Activated naive CD4-positive, alpha-beta T cell treated with anti-CD3 and anti-CD28 coated beads, Interleukin-2, amount 10 ng/mL, durations not matched to agents 7 days and 5 days (primary cell): ENCODE results near the gene MCTP1.

Source experiments
- CTCF ChIA-PET: fragments of 350-600 bp; sonication (Branson Sonifier 250); formaldehyde crosslinking; loops from one replicate; lab custom pipeline; 2021; ENCODE audit warnings: antibody characterized with exemption; lab: Charles Lee
- DNase-seq: peaks from one replicate; pipeline ENCODE4 v3.0.0-alpha.2; 2020
- H3K27ac Mint-ChIP-seq: one replicate; pipeline ENCODE4 v1.8.0; 2021; ENCODE audit warnings: mild to moderate bottlenecking, moderate library complexity, mixed read lengths
- H3K27me3 Mint-ChIP-seq: one replicate; pipeline ENCODE4 v1.8.0; 2021; ENCODE audit warnings: mild to moderate bottlenecking, mixed read lengths
- H3K36me3 Mint-ChIP-seq: one replicate; pipeline ENCODE4 v1.8.0; 2021; ENCODE audit warnings: mixed read lengths
- H3K4me1 Mint-ChIP-seq: one replicate; pipeline ENCODE4 v1.8.0; 2021; ENCODE audit warnings: mixed read lengths
- H3K4me3 Mint-ChIP-seq: one replicate; pipeline ENCODE4 v1.8.0; 2021; ENCODE audit warnings: mild to moderate bottlenecking, moderate library complexity, mixed read lengths
- H3K9me3 Mint-ChIP-seq: one replicate; pipeline ENCODE4 v1.8.0; 2021; ENCODE audit warnings: mixed read lengths

MCTP1 gene

GRCh38 chr5:94793113-94793815 lies 491.6 kb downstream of the MCTP1 start:
- Mint-ChIP-seq H3K36me3 (peaks cover 5% of the 10 kb centered on the region), H3K27me3 (no peaks in the 10 kb centered on the region), H3K4me3 (no peak overlapping the region), H3K9me3 (peaks cover 2% of the 10 kb centered on the region), H3K27ac (peak overlapping the region; percentile 97), H3K4me1 (peaks cover 46% of the 10 kb centered on the region)
- CTCF ChIA-PET = interaction anchor here (0.8 to 1.2 kb wide), 2 partner anchors 12 to 56 kb away, joined by 3 read pairs; no protein-coding TSS in a partner anchor
- DNase-seq = peak; percentile 37

GRCh38 chr5:94791829-94792228 lies 493.1 kb downstream of the MCTP1 start:
- CTCF ChIA-PET = interaction anchor here (1.2 kb wide), 1 partner anchor 13 kb away, joined by 3 read pairs; no protein-coding TSS in a partner anchor
- H3K9me3 Mint-ChIP-seq = peaks cover 2% of the 10 kb centered on the region
- H3K27ac Mint-ChIP-seq = no peak overlapping the region
- H3K4me1 Mint-ChIP-seq = peaks cover 46% of the 10 kb centered on the region
- H3K36me3 Mint-ChIP-seq = peaks cover 5% of the 10 kb centered on the region
- no peak for DNase-seq
- no peak overlapping the region for H3K4me3 Mint-ChIP-seq
- no peaks in the 10 kb centered on the region for H3K27me3 Mint-ChIP-seq

- H3K9me3 Mint-ChIP-seq = no peaks in the 10 kb centered on the region
- H3K27me3 Mint-ChIP-seq = no peaks in the 10 kb centered on the region
- no peak for DNase-seq
- peaks cover 17% of the 10 kb centered on the region for H3K4me1 Mint-ChIP-seq
- H3K36me3 Mint-ChIP-seq = peaks cover 5% of the 10 kb centered on the region
- no peak overlapping the region for H3K4me3 Mint-ChIP-seq
- H3K27ac Mint-ChIP-seq = no peak overlapping the region
- CTCF ChIA-PET = no interaction called here
Observed at GRCh38 chr5:94788527-94788926, 496.4 kb downstream of the MCTP1 start.

- Mint-ChIP-seq H3K4me3 (no peak overlapping the region), H3K36me3 (no peaks in the 10 kb centered on the region), H3K27me3 (no peaks in the 10 kb centered on the region), H3K9me3 (no peaks in the 10 kb centered on the region), H3K27ac (no peak overlapping the region), H3K4me1 (no peaks in the 10 kb centered on the region)
- no peak for DNase-seq
- CTCF ChIA-PET = interaction anchor here (1.6 kb wide), 1 partner anchor 66 kb away, joined by 3 read pairs; no protein-coding TSS in a partner anchor
Observed at GRCh38 chr5:94784536-94785505, 500.1 kb downstream of the MCTP1 start.

GRCh38 chr5:94782383-94782782 lies 502.5 kb downstream of the MCTP1 start:
- CTCF ChIA-PET = interaction anchor here (1.2 kb wide), 1 partner anchor 18 kb away, joined by 3 read pairs; no protein-coding TSS in a partner anchor
- Mint-ChIP-seq H3K4me3 (no peak overlapping the region), H3K36me3 (no peaks in the 10 kb centered on the region), H3K9me3 (no peaks in the 10 kb centered on the region), H3K4me1 (no peaks in the 10 kb centered on the region), H3K27me3 (peaks cover 16% of the 10 kb centered on the region), H3K27ac (no peak overlapping the region)
- DNase-seq = no peak

DNA sequence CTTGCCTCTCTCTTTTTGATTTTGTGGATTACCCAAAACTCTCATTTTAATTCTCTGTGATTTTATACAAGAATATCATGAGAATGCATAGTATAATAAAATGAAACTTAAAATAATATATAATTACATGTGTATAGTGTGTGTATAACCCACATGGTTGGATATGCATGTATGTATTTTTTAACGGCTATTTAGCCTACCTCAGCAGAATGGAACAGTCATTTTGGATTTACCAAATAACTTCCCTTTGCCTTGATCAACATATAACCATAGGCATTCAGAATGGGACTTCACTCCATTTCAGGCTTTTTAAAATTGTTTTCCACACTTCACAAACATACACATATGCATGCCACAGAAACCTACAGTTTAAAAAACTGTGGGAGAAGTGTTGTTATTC lies 505.2 kb downstream of the MCTP1 start:
- no peaks in the 10 kb centered on the region for H3K9me3 Mint-ChIP-seq
- no peak for DNase-seq
- peaks cover 16% of the 10 kb centered on the region for H3K27me3 Mint-ChIP-seq
- no peaks in the 10 kb centered on the region for H3K36me3 Mint-ChIP-seq
- H3K27ac Mint-ChIP-seq = no peak overlapping the region
- CTCF ChIA-PET = no interaction called here
- no peaks in the 10 kb centered on the region for H3K4me1 Mint-ChIP-seq
- no peak overlapping the region for H3K4me3 Mint-ChIP-seq

- no peaks in the 10 kb centered on the region for H3K4me1 Mint-ChIP-seq
- no peak overlapping the region for H3K27ac Mint-ChIP-seq
- no peak for DNase-seq
- no peaks in the 10 kb centered on the region for H3K36me3 Mint-ChIP-seq
- H3K9me3 Mint-ChIP-seq = no peaks in the 10 kb centered on the region
- no peak overlapping the region for H3K4me3 Mint-ChIP-seq
- peaks cover 20% of the 10 kb centered on the region for H3K27me3 Mint-ChIP-seq
- CTCF ChIA-PET = no interaction called here
Observed at GRCh38 chr5:94778732-94779131, 506.2 kb downstream of the MCTP1 start.

- Mint-ChIP-seq H3K27ac (no peak overlapping the region), H3K4me3 (no peak overlapping the region), H3K4me1 (no peaks in the 10 kb centered on the region), H3K9me3 (no peaks in the 10 kb centered on the region), H3K27me3 (peaks cover 20% of the 10 kb centered on the region), H3K36me3 (no peaks in the 10 kb centered on the region)
- DNase-seq = no peak
- CTCF ChIA-PET = no interaction called here
Observed at GRCh38 chr5:94778299-94778698, 506.6 kb downstream of the MCTP1 start.

DNA sequence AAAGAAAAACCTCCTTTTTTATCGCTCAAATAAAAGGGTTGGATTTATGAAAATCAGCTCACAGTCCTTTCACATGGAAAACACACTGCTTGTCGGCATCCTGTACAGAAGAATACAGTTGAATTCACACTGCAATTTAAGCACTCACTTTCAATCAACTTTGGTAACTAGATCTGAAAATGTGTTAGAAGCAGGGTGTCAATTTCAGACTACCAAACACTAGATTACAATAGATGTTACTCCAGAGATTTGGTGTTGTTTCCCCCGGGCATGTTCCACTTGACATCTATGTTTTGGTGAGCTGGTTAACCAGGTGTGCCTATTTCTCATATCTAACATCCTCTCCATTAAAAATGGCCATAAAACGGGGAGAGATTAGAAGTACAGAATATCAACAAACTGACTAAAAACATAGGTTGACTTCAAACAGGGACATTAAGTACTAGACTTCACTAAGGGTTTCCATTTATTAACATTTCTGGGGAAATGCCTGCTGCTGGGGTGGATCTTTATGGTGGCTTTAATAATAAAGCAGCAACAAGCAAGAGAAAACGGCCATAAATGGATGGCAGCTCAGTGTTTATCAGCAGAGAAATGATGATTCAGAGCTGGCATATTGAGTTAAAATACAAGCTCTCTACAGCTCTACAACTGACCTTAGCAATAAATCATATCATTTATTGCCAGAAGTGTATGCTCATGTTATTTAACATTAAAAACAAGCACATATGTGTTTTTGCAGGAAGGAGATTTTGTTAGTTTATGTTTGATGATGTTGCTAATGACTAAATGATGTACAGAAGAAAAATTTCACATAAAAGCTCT lies 507.6 kb downstream of the MCTP1 start:
- Mint-ChIP-seq H3K4me3 (no peak overlapping the region), H3K36me3 (no peaks in the 10 kb centered on the region), H3K27ac (no peak overlapping the region), H3K27me3 (peaks cover 21% of the 10 kb centered on the region), H3K9me3 (no peaks in the 10 kb centered on the region), H3K4me1 (no peaks in the 10 kb centered on the region)
- DNase-seq = no peak
- CTCF ChIA-PET = no interaction called here

DNA sequence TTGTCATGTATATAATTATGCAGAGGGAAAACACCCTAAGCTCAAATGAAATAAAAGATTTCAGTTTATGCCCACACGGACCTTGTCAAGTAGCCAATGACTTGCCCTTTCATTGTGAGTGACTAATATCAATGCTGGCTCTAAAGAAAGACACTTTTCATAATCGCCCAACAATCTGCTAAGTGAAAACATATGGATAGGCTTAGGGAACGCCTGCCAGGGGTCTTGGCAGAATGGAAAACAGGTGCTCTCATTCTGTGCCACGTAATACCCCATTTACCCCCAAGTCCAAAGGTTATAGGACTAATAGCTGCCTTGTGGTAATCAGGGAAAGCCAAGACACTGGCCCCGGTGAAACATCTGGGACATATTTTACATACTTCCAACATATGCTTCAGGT lies 508.7 kb downstream of the MCTP1 start:
- Mint-ChIP-seq H3K9me3 (no peaks in the 10 kb centered on the region), H3K36me3 (no peaks in the 10 kb centered on the region), H3K27ac (no peak overlapping the region), H3K27me3 (peaks cover 24% of the 10 kb centered on the region), H3K4me1 (no peaks in the 10 kb centered on the region), H3K4me3 (no peak overlapping the region)
- CTCF ChIA-PET = interaction anchor here (1.6 kb wide), 1 partner anchor 38 kb away, joined by 4 read pairs; no protein-coding TSS in a partner anchor
- DNase-seq = no peak

DNA sequence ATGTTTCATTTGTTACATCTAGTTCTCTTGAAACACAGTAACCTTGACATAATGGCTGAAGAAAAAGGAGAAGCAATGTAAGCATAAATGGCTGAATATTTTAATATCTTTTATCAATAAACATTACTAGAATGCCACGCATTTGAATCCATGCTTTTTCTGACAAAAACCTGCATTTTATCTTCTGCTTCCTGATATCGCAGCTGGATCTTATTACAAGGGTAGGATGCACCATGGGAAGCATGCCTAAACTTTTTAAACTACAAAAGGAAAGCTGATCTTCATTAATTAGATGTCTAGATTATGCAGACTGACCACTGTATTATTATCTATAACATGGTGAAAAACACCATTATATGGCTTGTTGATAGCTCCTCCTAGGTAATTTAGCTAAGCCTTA lies 509.8 kb downstream of the MCTP1 start:
- CTCF ChIA-PET = interaction anchor here (1.6 kb wide), 1 partner anchor 37 kb away, joined by 4 read pairs; no protein-coding TSS in a partner anchor
- Mint-ChIP-seq H3K27ac (no peak overlapping the region), H3K36me3 (no peaks in the 10 kb centered on the region), H3K4me3 (no peak overlapping the region), H3K4me1 (no peaks in the 10 kb centered on the region), H3K9me3 (no peaks in the 10 kb centered on the region), H3K27me3 (peaks cover 25% of the 10 kb centered on the region)
- no peak for DNase-seq

DNA sequence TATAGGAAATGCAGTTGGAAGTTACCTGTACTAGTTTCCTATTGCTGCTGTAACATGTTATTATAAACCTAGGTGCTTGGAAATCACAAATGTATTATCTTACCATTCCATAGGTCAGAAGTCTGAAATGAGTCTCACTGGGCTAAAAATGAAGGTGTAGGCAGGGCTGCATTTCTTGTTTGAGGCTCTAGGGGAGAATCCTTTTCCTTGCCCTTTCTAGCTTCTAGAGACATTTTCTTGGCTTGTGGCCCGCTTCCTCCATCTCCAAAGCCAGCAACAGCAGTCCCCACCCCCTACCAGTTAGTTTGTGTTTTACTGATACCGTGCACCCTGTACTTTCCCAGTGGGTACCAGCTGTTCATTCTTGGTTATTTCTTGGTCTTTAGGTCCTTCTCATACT lies 513.2 kb downstream of the MCTP1 start:
- no peaks in the 10 kb centered on the region for H3K36me3 Mint-ChIP-seq
- no peaks in the 10 kb centered on the region for H3K9me3 Mint-ChIP-seq

GRCh38 chr5:94769996-94770395 lies 514.9 kb downstream of the MCTP1 start:
- DNase-seq = no peak
- Mint-ChIP-seq H3K27me3 (peaks cover 15% of the 10 kb centered on the region), H3K27ac (no peak overlapping the region), H3K4me1 (no peaks in the 10 kb centered on the region), H3K4me3 (no peak overlapping the region), H3K9me3 (no peaks in the 10 kb centered on the region), H3K36me3 (no peaks in the 10 kb centered on the region)
- CTCF ChIA-PET = interaction anchor here (0.6 kb wide), 1 partner anchor 137 kb away, joined by 3 read pairs; no protein-coding TSS in a partner anchor

More for the DNA sequence above, 513.2 kb downstream of the MCTP1 start:
- Mint-ChIP-seq H3K27me3 (peaks cover 15% of the 10 kb centered on the region), H3K27ac (no peak overlapping the region), H3K4me1 (no peaks in the 10 kb centered on the region), H3K4me3 (no peak overlapping the region)
- CTCF ChIA-PET = no interaction called here
- DNase-seq = no peak
